Thoracic aorta endothelial cell (primary cell): ENCODE results near the gene PDCD6IP. TPM values are rescaled to one million over a fixed set of nuclear protein-coding genes. Genes with fewer than 3 reads are reported as not detected.

Experiments
- total RNA-seq: library from RNA; depleted of rRNA; stranded (reverse); fragments of >200 nt; gene quantifications from 2 replicates; pipeline ENCODE4 v1.2.3, GENCODE V29; 2012

The PDCD6IP gene, protein sequence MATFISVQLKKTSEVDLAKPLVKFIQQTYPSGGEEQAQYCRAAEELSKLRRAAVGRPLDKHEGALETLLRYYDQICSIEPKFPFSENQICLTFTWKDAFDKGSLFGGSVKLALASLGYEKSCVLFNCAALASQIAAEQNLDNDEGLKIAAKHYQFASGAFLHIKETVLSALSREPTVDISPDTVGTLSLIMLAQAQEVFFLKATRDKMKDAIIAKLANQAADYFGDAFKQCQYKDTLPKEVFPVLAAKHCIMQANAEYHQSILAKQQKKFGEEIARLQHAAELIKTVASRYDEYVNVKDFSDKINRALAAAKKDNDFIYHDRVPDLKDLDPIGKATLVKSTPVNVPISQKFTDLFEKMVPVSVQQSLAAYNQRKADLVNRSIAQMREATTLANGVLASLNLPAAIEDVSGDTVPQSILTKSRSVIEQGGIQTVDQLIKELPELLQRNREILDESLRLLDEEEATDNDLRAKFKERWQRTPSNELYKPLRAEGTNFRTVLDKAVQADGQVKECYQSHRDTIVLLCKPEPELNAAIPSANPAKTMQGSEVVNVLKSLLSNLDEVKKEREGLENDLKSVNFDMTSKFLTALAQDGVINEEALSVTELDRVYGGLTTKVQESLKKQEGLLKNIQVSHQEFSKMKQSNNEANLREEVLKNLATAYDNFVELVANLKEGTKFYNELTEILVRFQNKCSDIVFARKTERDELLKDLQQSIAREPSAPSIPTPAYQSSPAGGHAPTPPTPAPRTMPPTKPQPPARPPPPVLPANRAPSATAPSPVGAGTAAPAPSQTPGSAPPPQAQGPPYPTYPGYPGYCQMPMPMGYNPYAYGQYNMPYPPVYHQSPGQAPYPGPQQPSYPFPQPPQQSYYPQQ
- total RNA-seq, result 485 and 535 TPM in 2 replicates

DNA sequence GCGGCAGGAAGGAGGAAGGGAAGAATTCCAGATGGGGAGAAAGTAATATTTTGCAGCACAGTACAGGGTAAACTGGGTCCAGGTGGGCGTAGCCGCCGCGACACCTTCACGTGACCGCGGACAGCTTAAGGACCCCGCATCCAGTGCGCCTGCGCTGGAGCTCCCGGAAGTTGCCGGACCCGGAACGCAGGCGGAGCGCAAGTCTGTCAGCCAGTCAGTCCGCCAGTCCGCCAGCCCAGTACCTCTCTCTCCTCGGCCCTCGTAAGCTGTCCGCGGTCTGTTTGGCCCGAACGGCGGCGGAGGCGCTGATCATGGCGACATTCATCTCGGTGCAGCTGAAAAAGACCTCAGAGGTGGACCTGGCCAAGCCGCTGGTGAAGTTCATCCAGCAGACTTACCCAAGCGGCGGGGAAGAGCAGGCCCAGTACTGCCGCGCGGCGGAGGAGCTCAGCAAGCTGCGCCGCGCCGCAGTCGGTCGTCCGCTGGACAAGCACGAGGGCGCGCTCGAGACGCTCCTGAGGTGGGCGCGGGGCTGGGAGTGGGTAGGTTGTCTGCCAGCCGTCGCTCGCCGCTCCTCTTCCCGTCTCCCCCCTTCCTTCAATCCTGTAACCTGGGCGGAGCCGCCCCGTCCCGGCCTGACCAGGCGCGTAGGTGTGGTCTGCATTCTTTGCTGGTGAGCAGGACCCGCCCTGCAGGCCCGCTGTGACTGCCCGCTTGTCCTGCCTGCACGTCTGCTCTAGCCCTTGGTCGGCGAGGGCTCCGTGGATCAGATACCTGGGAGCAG is at the start of gene PDCD6IP:
TSS of gene PDCD6IP (plus strand) at position 213 of the 784 bp plus-strand sequence. CDS start at position 312, 99 bp downstream.

Other genes with a start within 250 kb of the PDCD6IP start
- 67.6 and 70.1 TPM in 2 replicates for gene CLASP2, start 80.4 kb upstream of the PDCD6IP start, total RNA-seq